IPS-20b (cell line): ENCODE results near the gene UHMK1.
A peak's percentile ranks its signal among the peaks of the same experiment; 100 is the strongest.
"Not testable (repeated sequence)": the region's sequence is repeated elsewhere in the genome, so short reads cannot be mapped to it uniquely, and the experiment has no call there.

ENCODE experiments used
- H3K27ac ChIP-seq: one replicate; pipeline ENCODE4 v1.5.1; 2013; ENCODE audit warnings: low read length
- H3K27me3 ChIP-seq: 2 replicates; pipeline ENCODE4 v1.6.1; 2013; ENCODE audit warnings: mild to moderate bottlenecking, low read length, inconsistent platforms; ENCODE audit not compliant: insufficient read depth
- H3K36me3 ChIP-seq: 2 replicates; pipeline ENCODE4 v1.6.1; 2013; ENCODE audit warnings: low read depth, mild to moderate bottlenecking, inconsistent platforms, low read length, moderate library complexity; ENCODE audit not compliant: insufficient read depth
- H3K4me1 ChIP-seq: 2 replicates; pipeline ENCODE4 v1.6.1; 2013; ENCODE audit warnings: mild to moderate bottlenecking, control low read depth, inconsistent platforms, low read length, moderate library complexity; ENCODE audit not compliant: insufficient read depth
- H3K4me3 ChIP-seq: 2 replicates; pipeline ENCODE4 v1.5.1; 2013; ENCODE audit warnings: mild to moderate bottlenecking, low read length, inconsistent platforms
- H3K9ac ChIP-seq: 2 replicates; pipeline ENCODE4 v1.6.1; 2013; ENCODE audit warnings: low read depth, mild to moderate bottlenecking, inconsistent platforms, low read length, moderate library complexity
- H3K9me3 ChIP-seq: 2 replicates; pipeline ENCODE4 v1.6.1; 2013; ENCODE audit warnings: mild to moderate bottlenecking, low read depth, low read length, inconsistent platforms; ENCODE audit not compliant: insufficient read depth

UHMK1 gene

GRCh38 chr1:162476620-162477019, 21.0 kb upstream of the UHMK1 start:
- Histone ChIP-seq H3K9me3 (no peaks in the 10 kb centered on the region), H3K27me3 (no peaks in the 10 kb centered on the region), H3K27ac (no peak overlapping the region), H3K4me1 (0 out of 2 replicates have a peak, but pooled peaks cover 3% of the 10 kb centered on the region), H3K36me3 (no peaks in the 10 kb centered on the region), H3K4me3 (no peak overlapping the region), H3K9ac (no peak overlapping the region)

GRCh38 chr1:162485236-162485635, 12.4 kb upstream of the UHMK1 start:
- H3K36me3 ChIP-seq = no peaks in the 10 kb centered on the region
- no peak overlapping the region for H3K27ac ChIP-seq
- H3K9me3 ChIP-seq = no peaks in the 10 kb centered on the region
- H3K4me1 ChIP-seq = no peaks in the 10 kb centered on the region
- no peaks in the 10 kb centered on the region for H3K27me3 ChIP-seq
- H3K4me3 ChIP-seq = no peak overlapping the region
- H3K9ac ChIP-seq = no peak overlapping the region

GRCh38 chr1:162487241-162487640, 10.4 kb upstream of the UHMK1 start:
- H3K27me3 ChIP-seq = peaks cover 4% of the 10 kb centered on the region; the same call in 1 of the 2 replicates
- H3K9ac ChIP-seq = no peak overlapping the region
- no peaks in the 10 kb centered on the region for H3K4me1 ChIP-seq
- no peak overlapping the region for H3K27ac ChIP-seq
- H3K4me3 ChIP-seq = no peak overlapping the region
- no peaks in the 10 kb centered on the region for H3K9me3 ChIP-seq
- H3K36me3 ChIP-seq = no peaks in the 10 kb centered on the region

- H3K27ac ChIP-seq = no peak overlapping the region
- no peak overlapping the region for H3K9ac ChIP-seq
- H3K9me3 ChIP-seq = no peaks in the 10 kb centered on the region
- no peaks in the 10 kb centered on the region for H3K36me3 ChIP-seq
- peaks cover 8% of the 10 kb centered on the region; the same call in 1 of the 2 replicates for H3K27me3 ChIP-seq
- no peaks in the 10 kb centered on the region for H3K4me1 ChIP-seq
- no peak overlapping the region for H3K4me3 ChIP-seq
These were observed 9.4 kb upstream of the UHMK1 start for GRCh38 chr1:162488219-162488618.

GRCh38 chr1:162495531-162496233, 1.9 kb upstream of the UHMK1 start:
- not testable (repeated sequence) for H3K36me3 ChIP-seq, H3K4me1 ChIP-seq, H3K9me3 ChIP-seq, H3K27me3 ChIP-seq, H3K4me3 ChIP-seq, H3K27ac ChIP-seq, H3K9ac ChIP-seq

GRCh38 chr1:162497104-162497722, 405 bp upstream of the UHMK1 start:
- Histone ChIP-seq H3K9ac (peak overlapping the region; percentile 94; the same call in 1 of the 2 replicates), H3K9me3 (no peaks in the 10 kb centered on the region), H3K36me3 (peaks cover 22% of the 10 kb centered on the region), H3K4me3 (peak overlapping the region; percentile 98), H3K4me1 (peaks cover 9% of the 10 kb centered on the region; the same call in 1 of the 2 replicates), H3K27ac (no peak overlapping the region), H3K27me3 (0 out of 2 replicates have a peak, but pooled peaks cover 4% of the 10 kb centered on the region)

GRCh38 chr1:162498496-162498810, 835 bp downstream of the UHMK1 start:
- H3K4me3 ChIP-seq = peak overlapping the region; percentile 98
- peaks cover 34% of the 10 kb centered on the region for H3K36me3 ChIP-seq
- no peaks in the 10 kb centered on the region for H3K27me3 ChIP-seq
- peak overlapping the region; percentile 94; the same call in 1 of the 2 replicates for H3K9ac ChIP-seq
- H3K4me1 ChIP-seq = peaks cover 9% of the 10 kb centered on the region; the same call in 1 of the 2 replicates
- no peak overlapping the region for H3K27ac ChIP-seq
- no peaks in the 10 kb centered on the region for H3K9me3 ChIP-seq

GRCh38 chr1:162500805-162501204, 3.2 kb downstream of the UHMK1 start:
- no peaks in the 10 kb centered on the region for H3K27me3 ChIP-seq
- peaks cover 9% of the 10 kb centered on the region; the same call in 1 of the 2 replicates for H3K4me1 ChIP-seq
- H3K4me3 ChIP-seq = no peak overlapping the region
- no peaks in the 10 kb centered on the region for H3K9me3 ChIP-seq
- no peak overlapping the region for H3K9ac ChIP-seq
- H3K27ac ChIP-seq = no peak overlapping the region
- peaks cover 57% of the 10 kb centered on the region for H3K36me3 ChIP-seq

GRCh38 chr1:162502077-162502476, 4.5 kb downstream of the UHMK1 start:
- H3K4me1 ChIP-seq = peaks cover 8% of the 10 kb centered on the region; the same call in 1 of the 2 replicates
- H3K9ac ChIP-seq = no peak overlapping the region
- no peak overlapping the region for H3K27ac ChIP-seq
- no peaks in the 10 kb centered on the region for H3K27me3 ChIP-seq
- H3K36me3 ChIP-seq = peaks cover 69% of the 10 kb centered on the region
- H3K9me3 ChIP-seq = no peaks in the 10 kb centered on the region
- no peak overlapping the region for H3K4me3 ChIP-seq

- H3K36me3 ChIP-seq = peaks cover 70% of the 10 kb centered on the region
- peaks cover 4% of the 10 kb centered on the region; the same call in 1 of the 2 replicates for H3K4me1 ChIP-seq
- no peaks in the 10 kb centered on the region for H3K27me3 ChIP-seq
- no peak overlapping the region for H3K27ac ChIP-seq
- H3K9ac ChIP-seq = no peak overlapping the region
- H3K4me3 ChIP-seq = no peak overlapping the region
- no peaks in the 10 kb centered on the region for H3K9me3 ChIP-seq
These were observed 5.3 kb downstream of the UHMK1 start for GRCh38 chr1:162502928-162503327.

GRCh38 chr1:162527314-162527713, 29.7 kb downstream of the UHMK1 start:
- H3K9me3 ChIP-seq = no peaks in the 10 kb centered on the region
- peaks cover 45% of the 10 kb centered on the region for H3K36me3 ChIP-seq
- peaks cover 9% of the 10 kb centered on the region for H3K4me1 ChIP-seq
- H3K27me3 ChIP-seq = no peaks in the 10 kb centered on the region
- no peak overlapping the region for H3K27ac ChIP-seq
- no peak overlapping the region for H3K4me3 ChIP-seq
- H3K9ac ChIP-seq = no peak overlapping the region
